Activated CD8-positive, alpha-beta T cell treated with anti-CD3 and anti-CD28 coated beads, Interleukin-2, amount 10 ng/mL, durations not matched to agents 7 days and 5 days (primary cell): Measurements from ENCODE around the gene KCND3. TPM values are rescaled to one million over a fixed set of nuclear protein-coding genes. Genes with fewer than 3 reads are reported as not detected.

Source experiments
- ATAC-seq: fragments of 150-1000 bp; cut with Tn5 transposase; one replicate; pipeline ENCODE4 v1.10.0; 2021; ENCODE audit warnings: moderate library complexity
- CTCF ChIA-PET: fragments of 350-600 bp; sonication (Branson Sonifier 250); formaldehyde crosslinking; loops from one replicate; lab custom pipeline; 2021; ENCODE audit warnings: antibody characterized with exemption; lab: Charles Lee
- POLR2A ChIA-PET: fragments of 350-600 bp; sonication (Branson Sonifier 250); formaldehyde crosslinking; loops from one replicate; lab custom pipeline; 2021; ENCODE audit warnings: antibody characterized with exemption; lab: Charles Lee
- DNase-seq: peaks from one replicate; pipeline ENCODE4 v3.0.0-alpha.2; 2020
- H3K27ac Mint-ChIP-seq: one replicate; pipeline ENCODE4 v1.8.0; 2021; ENCODE audit warnings: mild to moderate bottlenecking, mixed read lengths
- H3K27me3 Mint-ChIP-seq: one replicate; pipeline ENCODE4 v1.8.0; 2021; ENCODE audit warnings: low read depth, mixed read lengths
- H3K36me3 Mint-ChIP-seq: one replicate; pipeline ENCODE4 v1.8.0; 2021; ENCODE audit warnings: low read depth, mixed read lengths
- H3K4me1 Mint-ChIP-seq: one replicate; pipeline ENCODE4 v1.8.0; 2021; ENCODE audit warnings: low read depth, mixed read lengths
- H3K4me3 Mint-ChIP-seq: one replicate; pipeline ENCODE4 v1.8.0; 2021; ENCODE audit warnings: mild to moderate bottlenecking, mixed read lengths
- H3K9me3 Mint-ChIP-seq: one replicate; pipeline ENCODE4 v1.8.0; 2022; ENCODE audit warnings: mixed read lengths; ENCODE audit not compliant: insufficient read depth
- total RNA-seq, 2 experiments: library from RNA; stranded (reverse); gene quantifications; one replicate each; pipeline ENCODE4 v1.2.3, GENCODE V29; 2021

KCND3 gene
- total RNA-seq, 2 experiments from 2014 or later = not detected

DNA sequence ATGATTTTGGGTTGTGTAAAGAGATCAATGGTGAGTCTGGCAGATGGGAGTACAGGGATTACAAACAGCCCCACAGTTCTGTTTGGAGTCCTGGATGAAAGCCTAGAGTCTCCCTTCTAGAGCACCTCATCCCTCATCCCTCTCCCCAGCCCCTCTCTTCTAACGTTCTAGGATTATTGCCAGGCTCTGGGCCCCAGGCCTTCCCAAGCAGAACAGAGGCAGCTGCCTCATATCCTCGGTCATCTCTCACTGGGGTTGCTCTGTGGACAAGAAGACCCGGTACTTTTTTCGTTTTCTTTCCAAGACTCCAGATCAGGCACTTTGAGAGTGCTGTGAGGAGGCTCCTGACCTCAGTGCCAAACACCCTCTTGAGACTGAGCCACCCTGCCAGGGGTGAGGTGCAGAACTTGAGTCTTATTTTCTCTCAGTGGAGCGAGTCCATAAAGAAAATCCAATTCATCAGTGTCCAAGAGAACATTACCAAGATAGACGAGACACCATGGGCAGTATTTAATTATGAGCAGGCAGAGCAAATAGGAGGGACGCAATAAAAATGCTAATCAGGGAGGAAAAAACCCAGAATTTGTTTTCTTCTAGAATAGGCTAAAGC is 17.1 kb upstream of the KCND3 start:
- no peaks in the 10 kb centered on the region for H3K4me1 Mint-ChIP-seq
- DNase-seq (no peak), ATAC-seq (no peak)
- H3K36me3 Mint-ChIP-seq = no peaks in the 10 kb centered on the region
- H3K27me3 Mint-ChIP-seq = peaks cover 9% of the 10 kb centered on the region
- H3K4me3 Mint-ChIP-seq = no peak overlapping the region
- H3K9me3 Mint-ChIP-seq = no peaks in the 10 kb centered on the region
- CTCF ChIA-PET = interaction anchor here (0.5 kb wide), 1 partner anchor 1663 kb away, joined by 3 read pairs; no protein-coding TSS in a partner anchor
- POLR2A ChIA-PET = no interaction called here
- H3K27ac Mint-ChIP-seq = no peak overlapping the region

DNA sequence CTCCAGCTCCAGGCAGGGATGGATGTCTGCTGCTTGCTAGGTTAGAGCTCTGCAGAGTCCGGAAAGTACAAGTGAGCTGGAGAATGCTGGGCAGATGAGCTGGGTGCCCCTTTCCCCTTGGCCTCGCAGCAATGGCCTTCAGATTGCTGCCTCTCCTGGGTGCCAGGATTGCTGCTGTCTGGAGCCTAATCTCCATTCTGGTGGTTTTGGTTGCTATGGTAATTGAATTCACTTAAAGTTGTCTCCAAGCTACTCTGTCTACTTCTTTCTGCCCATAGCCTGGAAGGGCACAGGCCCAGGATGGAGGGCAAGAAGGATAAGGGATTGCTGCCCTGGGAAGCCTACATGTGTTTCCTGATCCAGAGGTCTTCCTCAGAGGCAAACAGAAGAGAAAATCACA is 14.6 kb upstream of the KCND3 start:
- Mint-ChIP-seq H3K9me3 (no peaks in the 10 kb centered on the region), H3K4me1 (no peaks in the 10 kb centered on the region), H3K36me3 (no peaks in the 10 kb centered on the region), H3K4me3 (no peak overlapping the region), H3K27me3 (peaks cover 23% of the 10 kb centered on the region), H3K27ac (no peak overlapping the region)
- CTCF ChIA-PET = no interaction called here
- DNase-seq (no peak), ATAC-seq (no peak)
- POLR2A ChIA-PET = no interaction called here

DNA sequence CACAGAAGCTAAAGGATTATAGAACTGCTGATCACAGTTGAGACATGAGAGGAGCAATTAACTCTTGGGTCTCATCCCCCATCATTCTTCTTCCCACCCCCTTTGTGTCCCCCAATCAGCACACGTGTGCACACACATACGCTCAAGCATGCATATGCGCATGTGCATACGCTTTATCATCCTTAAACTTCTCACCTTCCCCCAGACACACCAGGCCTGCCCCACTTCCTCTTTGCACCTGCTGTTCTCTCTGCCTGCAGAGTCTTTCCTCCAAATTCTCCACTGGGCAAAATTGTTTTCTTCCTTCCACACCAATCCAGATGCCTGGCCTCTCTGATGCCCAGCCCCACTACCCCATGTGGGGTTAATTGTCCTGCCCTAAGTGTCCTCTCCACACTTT is 13.0 kb upstream of the KCND3 start:
- Mint-ChIP-seq H3K4me1 (no peaks in the 10 kb centered on the region), H3K9me3 (no peaks in the 10 kb centered on the region), H3K36me3 (no peaks in the 10 kb centered on the region), H3K27me3 (peaks cover 31% of the 10 kb centered on the region), H3K27ac (no peak overlapping the region), H3K4me3 (no peak overlapping the region)
- ChIA-PET POLR2A (no interaction called here), CTCF (no interaction called here)
- no peak for ATAC-seq
- no peak for DNase-seq

DNA sequence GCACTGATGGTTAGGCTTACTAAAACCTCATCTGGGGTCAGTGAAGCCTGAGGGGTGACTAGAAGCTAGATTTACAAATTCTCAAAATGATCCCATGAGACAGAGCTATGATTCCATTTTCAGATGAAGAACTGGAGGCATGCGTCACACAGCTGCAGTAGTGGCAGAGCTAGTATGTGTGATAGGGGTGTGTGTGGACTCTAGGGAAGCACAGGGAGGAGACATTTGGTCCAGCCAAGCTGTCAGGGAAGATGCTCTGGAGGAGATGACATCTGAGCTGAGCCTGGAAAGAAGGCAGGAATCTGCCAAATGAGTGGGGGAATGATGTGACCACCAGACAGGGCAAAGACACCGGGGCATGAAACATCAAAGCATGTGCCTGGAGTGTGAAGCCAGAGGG is 12.0 kb upstream of the KCND3 start:
- CTCF ChIA-PET = no interaction called here
- ATAC-seq (no peak), DNase-seq (no peak)
- no peak overlapping the region for H3K4me3 Mint-ChIP-seq
- POLR2A ChIA-PET = no interaction called here
- no peaks in the 10 kb centered on the region for H3K9me3 Mint-ChIP-seq
- peaks cover 33% of the 10 kb centered on the region for H3K27me3 Mint-ChIP-seq
- no peaks in the 10 kb centered on the region for H3K36me3 Mint-ChIP-seq
- H3K4me1 Mint-ChIP-seq = no peaks in the 10 kb centered on the region
- no peak overlapping the region for H3K27ac Mint-ChIP-seq

DNA sequence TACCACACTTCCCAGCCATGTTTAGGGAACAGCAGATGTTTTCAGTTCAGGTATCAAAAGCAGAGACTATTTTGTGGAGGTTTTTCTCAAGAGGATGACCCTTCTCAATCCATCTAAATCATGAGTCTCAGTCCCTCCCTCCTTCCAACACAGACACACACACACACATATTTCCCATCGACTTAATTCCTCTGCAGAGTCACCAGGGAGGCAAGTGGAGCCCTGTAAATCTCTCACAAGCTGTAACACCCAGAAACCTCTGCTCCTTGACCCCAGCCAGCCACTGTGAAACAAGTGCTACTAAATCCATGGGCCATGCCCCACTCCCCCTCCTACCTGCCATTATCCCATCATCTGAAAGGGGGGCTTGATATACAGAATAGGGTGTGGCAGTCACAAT is 10.6 kb upstream of the KCND3 start:
- DNase-seq (no peak), ATAC-seq (no peak)
- H3K27ac Mint-ChIP-seq = no peak overlapping the region
- no peaks in the 10 kb centered on the region for H3K4me1 Mint-ChIP-seq
- POLR2A ChIA-PET = no interaction called here
- no peak overlapping the region for H3K4me3 Mint-ChIP-seq
- CTCF ChIA-PET = interaction anchor here (0.9 kb wide), 1 partner anchor 50 kb away, joined by 3 read pairs; no protein-coding TSS in a partner anchor
- H3K27me3 Mint-ChIP-seq = peaks cover 38% of the 10 kb centered on the region
- H3K36me3 Mint-ChIP-seq = no peaks in the 10 kb centered on the region
- H3K9me3 Mint-ChIP-seq = no peaks in the 10 kb centered on the region

DNA sequence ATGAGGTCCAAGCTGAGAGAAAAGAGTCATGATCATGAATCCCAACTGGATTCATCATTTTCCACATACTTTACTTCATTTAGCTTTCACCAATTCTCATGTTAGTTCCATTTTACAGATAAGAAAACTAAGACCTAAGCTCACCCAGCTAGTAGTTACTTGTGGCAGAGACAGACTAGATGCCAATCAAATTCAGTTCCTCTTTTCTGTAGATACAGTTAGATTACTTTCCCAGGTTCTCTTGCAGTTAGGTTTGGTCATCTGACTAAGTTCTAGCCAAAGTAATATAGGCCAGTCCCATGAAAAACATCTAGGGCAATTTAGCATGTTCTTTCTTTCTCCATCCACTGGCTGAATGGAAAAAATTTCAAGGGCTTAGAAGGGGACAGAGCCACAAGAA is 8.9 kb upstream of the KCND3 start:
- ATAC-seq (no peak), DNase-seq (no peak)
- ChIA-PET POLR2A (no interaction called here), CTCF (no interaction called here)
- Mint-ChIP-seq H3K36me3 (no peaks in the 10 kb centered on the region), H3K4me1 (no peaks in the 10 kb centered on the region), H3K27ac (no peak overlapping the region), H3K27me3 (peaks cover 46% of the 10 kb centered on the region), H3K4me3 (no peak overlapping the region), H3K9me3 (no peaks in the 10 kb centered on the region)

DNA sequence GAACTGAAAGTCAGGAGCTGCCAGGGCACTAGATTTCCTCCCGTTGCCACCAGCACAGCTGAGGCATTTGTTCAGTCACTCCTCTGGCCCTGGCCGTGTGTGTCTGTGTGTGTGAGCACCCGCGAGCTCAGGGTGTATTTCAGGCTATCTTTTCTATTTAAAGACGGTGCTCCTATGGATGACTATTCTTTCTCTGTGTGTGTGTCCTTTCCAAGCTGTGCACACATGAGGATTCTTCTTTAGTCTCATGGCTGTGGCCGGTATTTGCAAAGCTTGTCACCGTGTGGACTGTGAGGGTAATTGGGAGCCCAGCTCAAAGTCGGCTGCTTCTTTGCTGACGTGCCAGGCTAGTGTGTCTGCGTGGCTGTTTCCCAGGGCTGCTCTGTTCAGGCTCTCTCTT is 3.0 kb upstream of the KCND3 start:
- Mint-ChIP-seq H3K27ac (no peak overlapping the region), H3K9me3 (no peaks in the 10 kb centered on the region), H3K4me3 (no peak overlapping the region), H3K27me3 (peaks cover 62% of the 10 kb centered on the region), H3K36me3 (no peaks in the 10 kb centered on the region), H3K4me1 (peaks cover 8% of the 10 kb centered on the region)
- DNase-seq (no peak), ATAC-seq (no peak)
- ChIA-PET POLR2A (no interaction called here), CTCF (no interaction called here)

DNA sequence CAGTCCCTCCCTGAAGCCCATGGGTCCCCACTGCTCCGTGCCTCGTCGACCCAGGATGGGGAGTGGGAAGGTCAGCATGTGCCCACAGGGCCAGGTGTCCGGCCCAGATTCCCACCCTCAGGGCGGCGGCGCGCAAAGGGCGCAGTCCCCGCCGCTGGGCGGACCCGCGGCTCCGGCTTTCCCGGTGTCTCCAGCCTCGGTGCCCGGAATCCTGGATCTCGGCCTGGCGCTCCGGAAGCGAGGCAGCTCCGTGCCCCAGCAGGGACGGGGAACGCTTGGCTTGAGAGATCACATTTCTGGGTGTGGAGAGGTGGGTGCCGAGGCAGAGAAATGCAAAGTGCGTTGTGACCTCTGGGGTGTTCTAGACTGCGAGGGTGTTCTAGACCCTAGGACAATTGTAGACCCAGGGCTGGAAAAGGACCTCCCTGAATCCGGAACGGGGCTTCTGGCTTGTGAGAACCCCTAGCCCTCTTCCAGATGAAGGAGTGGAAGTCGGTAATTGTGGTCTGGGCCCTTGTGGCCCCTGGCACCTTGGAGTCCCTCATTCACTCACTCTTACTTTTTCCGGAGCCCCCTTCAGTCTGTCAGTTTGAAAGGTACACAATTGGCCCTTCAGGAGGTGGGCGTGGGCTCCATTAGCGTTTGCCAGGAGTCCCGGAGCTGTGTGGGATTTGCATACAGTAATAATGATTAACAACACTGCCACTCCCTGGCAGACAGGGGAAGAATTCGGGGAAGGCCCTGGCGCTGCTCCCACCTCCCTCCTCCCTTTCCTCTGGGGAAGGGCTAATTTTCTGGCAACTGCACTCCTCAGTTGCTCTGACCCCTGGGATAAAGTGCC is 1.6 kb upstream of the KCND3 start:
- Mint-ChIP-seq H3K27me3 (peaks cover 70% of the 10 kb centered on the region), H3K4me1 (peaks cover 8% of the 10 kb centered on the region), H3K27ac (no peak overlapping the region), H3K9me3 (no peaks in the 10 kb centered on the region), H3K4me3 (no peak overlapping the region), H3K36me3 (no peaks in the 10 kb centered on the region)
- CTCF ChIA-PET = no interaction called here
- ATAC-seq = no peak
- DNase-seq = no peak
- POLR2A ChIA-PET = no interaction called here

DNA sequence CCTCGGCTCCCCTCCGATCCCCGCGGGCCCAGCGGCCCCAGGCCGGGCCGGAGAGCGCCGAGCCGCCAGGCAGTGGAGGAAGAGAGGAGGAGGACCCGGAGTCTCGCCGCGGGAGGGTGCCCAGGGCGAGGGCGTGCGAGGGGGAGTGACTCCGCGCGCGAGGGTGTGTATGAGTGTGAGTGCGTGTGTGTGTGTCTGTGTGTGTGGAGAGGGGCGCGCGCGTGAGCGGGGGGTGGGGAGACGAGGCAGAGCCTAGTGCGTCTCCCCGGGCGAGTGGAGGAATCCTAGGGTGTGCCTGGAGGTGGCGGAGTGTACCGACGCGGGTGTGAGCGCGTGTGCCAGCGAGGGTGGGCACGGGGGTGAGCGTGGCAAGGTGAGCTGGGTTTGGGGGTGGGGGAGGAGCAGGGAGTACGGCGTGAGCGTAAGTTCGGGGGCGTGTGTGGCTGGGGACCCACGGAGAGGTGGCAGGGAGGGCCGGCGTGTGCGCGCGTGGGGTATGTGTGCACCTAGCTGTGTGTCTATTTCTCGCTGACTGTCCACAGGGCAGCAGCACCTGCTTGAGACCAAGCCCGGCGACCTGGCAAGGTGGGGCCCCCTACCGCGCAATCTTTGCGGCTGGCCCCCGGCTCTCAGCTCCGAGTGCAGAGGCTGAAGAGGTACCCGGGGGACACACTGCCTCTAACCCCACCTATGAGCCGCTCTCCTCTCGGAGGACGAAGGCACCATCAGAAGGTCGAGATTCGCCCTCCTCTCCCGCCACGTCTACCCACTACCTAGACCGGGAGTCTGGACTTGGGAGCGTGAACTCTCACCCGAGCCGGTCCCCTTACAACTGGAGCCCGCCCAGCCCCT is 784 bp upstream of the KCND3 start:
- POLR2A ChIA-PET = no interaction called here
- CTCF ChIA-PET = no interaction called here
- Mint-ChIP-seq H3K9me3 (no peaks in the 10 kb centered on the region), H3K27me3 (peaks cover 66% of the 10 kb centered on the region), H3K36me3 (no peaks in the 10 kb centered on the region), H3K4me1 (peaks cover 8% of the 10 kb centered on the region), H3K4me3 (peak overlapping the region; percentile 24), H3K27ac (no peak overlapping the region)
- ATAC-seq = peak; percentile 50
- DNase-seq = no peak

DNA sequence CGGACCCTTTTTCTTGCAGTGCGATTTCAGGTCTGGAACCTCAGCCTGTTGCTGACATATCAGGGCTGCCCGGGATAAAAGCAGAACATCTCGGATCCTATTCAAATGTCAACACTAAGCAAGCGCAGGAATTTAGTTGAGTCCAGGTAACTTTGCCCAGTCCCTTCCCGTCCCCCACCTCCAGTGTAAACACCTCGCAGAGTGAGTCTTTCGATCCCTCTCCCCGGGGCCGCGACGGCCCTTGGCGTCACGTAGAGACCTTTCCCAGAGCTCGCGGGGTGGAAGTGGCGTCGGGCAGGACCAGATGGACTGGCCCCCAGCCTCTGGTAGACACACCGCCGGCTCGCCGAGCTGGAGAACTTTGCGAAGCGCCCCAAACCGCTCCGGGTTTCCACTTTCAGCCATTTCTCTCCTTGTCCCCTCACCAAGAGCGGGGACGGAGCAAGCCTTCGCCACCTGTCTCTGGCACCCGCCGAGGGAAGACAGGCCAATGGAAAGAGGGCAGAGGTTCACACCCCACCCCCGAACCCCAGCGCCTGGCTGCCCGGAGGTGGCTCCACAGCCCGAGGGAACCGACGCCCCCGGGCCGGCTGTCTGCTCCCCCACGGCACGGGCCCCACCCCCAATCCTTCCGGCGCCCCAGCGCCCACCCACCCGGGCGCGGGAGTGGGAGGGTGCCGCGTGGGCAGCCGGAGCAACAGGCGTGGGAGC is 570 bp downstream of the KCND3 start:
- DNase-seq = no peak
- CTCF ChIA-PET = no interaction called here
- Mint-ChIP-seq H3K4me1 (peaks cover 8% of the 10 kb centered on the region), H3K27ac (no peak overlapping the region), H3K27me3 (peaks cover 67% of the 10 kb centered on the region), H3K4me3 (peak overlapping the region; percentile 14), H3K36me3 (no peaks in the 10 kb centered on the region), H3K9me3 (no peaks in the 10 kb centered on the region)
- ATAC-seq = peak; percentile 21
- POLR2A ChIA-PET = no interaction called here

DNA sequence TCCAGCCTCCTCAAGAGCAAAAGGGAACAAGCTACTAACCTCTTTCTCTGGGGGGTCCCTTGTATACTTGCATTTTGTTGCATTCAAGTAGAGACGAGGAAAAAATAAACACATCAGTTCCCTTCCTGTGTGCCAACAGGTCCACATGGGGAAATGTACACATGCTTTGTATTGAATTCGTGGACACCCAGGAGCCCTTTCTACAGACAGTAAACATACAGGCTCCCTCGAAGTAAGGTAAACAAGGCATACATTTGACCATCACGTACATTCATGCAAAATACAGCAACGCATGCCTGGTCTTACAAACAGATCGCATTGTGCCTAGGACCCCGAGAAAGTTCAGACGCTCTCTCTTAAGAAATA is 1.1 kb downstream of the KCND3 start:
- no peak overlapping the region for H3K27ac Mint-ChIP-seq
- ChIA-PET CTCF (no interaction called here), POLR2A (no interaction called here)
- H3K36me3 Mint-ChIP-seq = no peaks in the 10 kb centered on the region
- no peak for DNase-seq
- H3K4me1 Mint-ChIP-seq = peaks cover 8% of the 10 kb centered on the region
- H3K4me3 Mint-ChIP-seq = no peak overlapping the region
- no peaks in the 10 kb centered on the region for H3K9me3 Mint-ChIP-seq
- peaks cover 66% of the 10 kb centered on the region for H3K27me3 Mint-ChIP-seq
- no peak for ATAC-seq
